ENCODE measurements around the gene MSH5. TPM values are rescaled to one million over a fixed set of nuclear protein-coding genes. Genes with fewer than 3 reads are reported as not detected.
"Not testable (repeated sequence)": the region's sequence is repeated elsewhere in the genome, so short reads cannot be mapped to it uniquely, and the experiment has no call there.

Gene MSH5
- total RNA-seq, 6 experiments from 2014 or later: 3.2 to 8.5 (median 4.3) TPM

- intact Hi-C loops (cut with DNase I): no loop called here
- peak in 1 of 3 donors; percentile 23 for DNase-seq
- Histone ChIP-seq H3K27ac (no peak overlapping the region), H3K27me3 (no peaks in the 10 kb centered on the region), H3K4me3 (no peak overlapping the region), H3K4me1 (no peaks in the 10 kb centered on the region), H3K36me3 (peaks cover 0 to 35% (median 17%) of the 10 kb centered on the region in 4 donors), H3K9me3 (no peaks in the 10 kb centered on the region)
- TF ChIP-seq POLR2A (IDR thresholded peaks at IDR 0.05) (no peak), CTCF (IDR thresholded peaks at IDR 0.05) (no peak)
- 95% methylated on average over 6 of the region's 11 CpGs for WGBS (ENCODE audit: insufficient coverage, low coverage, low lambda C conversion rate, missing lambda C conversion rate)
- peak in 1 of 4 donors; percentile 24 for ATAC-seq
Measured at GRCh38 chr6:31785475-31785874, 45.7 kb downstream of the MSH5 start.

- H3K27ac ChIP-seq: no peak overlapping the region
- no peaks in the 10 kb centered on the region for H3K27me3 ChIP-seq
- H3K9me3 ChIP-seq: no peaks in the 10 kb centered on the region
- peaks cover 0 to 17% (median 4%) of the 10 kb centered on the region in 4 donors for H3K4me1 ChIP-seq
- H3K4me3 ChIP-seq: no peak overlapping the region
- DNase-seq (peak in 1 of 3 donors; percentile 37), ATAC-seq (peak in 3 of 4 donors; percentile 22 to 26 (median 26))
- 54% methylated on average over 5 of the region's 12 CpGs for WGBS (ENCODE audit: insufficient coverage, low coverage, low lambda C conversion rate, missing lambda C conversion rate)
- TF ChIP-seq POLR2A (IDR thresholded peaks at IDR 0.05): no peak
- peak; percentile 36 to 58 (median 56) for TF ChIP-seq CTCF (IDR thresholded peaks at IDR 0.05)
- intact Hi-C loops (cut with DNase I): no loop called here
- H3K36me3 ChIP-seq: peaks cover 0 to 3% (median 0%) of the 10 kb centered on the region in 4 donors
Measured at GRCh38 chr6:31791324-31792089, 51.7 kb downstream of the MSH5 start.

GRCh38 chr6:31792090-31792374 lies 52.2 kb downstream of the MSH5 start:
- TF ChIP-seq POLR2A (IDR thresholded peaks at IDR 0.05) (no peak), CTCF (IDR thresholded peaks at IDR 0.05) (no peak)
- peaks cover 0 to 17% (median 4%) of the 10 kb centered on the region in 4 donors for H3K4me1 ChIP-seq
- intact Hi-C loops (cut with DNase I): no loop called here
- H3K4me3 ChIP-seq: no peak overlapping the region
- no peaks in the 10 kb centered on the region for H3K9me3 ChIP-seq
- no CpG with 5 or more reads among the region's 3 CpGs for WGBS (ENCODE audit: insufficient coverage, low coverage, low lambda C conversion rate, missing lambda C conversion rate)
- peak in 1 of 3 donors; percentile 16 for DNase-seq
- ATAC-seq: no peak
- peaks cover 0 to 3% (median 0%) of the 10 kb centered on the region in 4 donors for H3K36me3 ChIP-seq
- no peak overlapping the region for H3K27ac ChIP-seq
- H3K27me3 ChIP-seq: no peaks in the 10 kb centered on the region

GRCh38 chr6:31792761-31793171 lies 53.0 kb downstream of the MSH5 start:
- H3K27ac ChIP-seq: no peak overlapping the region
- ATAC-seq (no peak), DNase-seq (peak in 1 of 3 donors; percentile 27)
- H3K4me1 ChIP-seq: peaks cover 0 to 17% (median 4%) of the 10 kb centered on the region in 4 donors
- no peaks in the 10 kb centered on the region for H3K9me3 ChIP-seq
- TF ChIP-seq CTCF (IDR thresholded peaks at IDR 0.05): no peak
- TF ChIP-seq POLR2A (IDR thresholded peaks at IDR 0.05): no peak
- no peaks in the 10 kb centered on the region for H3K27me3 ChIP-seq
- intact Hi-C loops (cut with DNase I): no loop called here
- 84% methylated on average over 8 of the region's 12 CpGs for WGBS (ENCODE audit: insufficient coverage, low coverage, low lambda C conversion rate, missing lambda C conversion rate)
- no peak overlapping the region for H3K4me3 ChIP-seq
- H3K36me3 ChIP-seq: peaks cover 0 to 3% (median 0%) of the 10 kb centered on the region in 4 donors

- H3K36me3 ChIP-seq; H3K4me3 ChIP-seq; intact Hi-C loops (cut with DNase I); H3K27me3 ChIP-seq; H3K27ac ChIP-seq; H3K9me3 ChIP-seq; ATAC-seq: not testable (repeated sequence)
- H3K4me1 ChIP-seq: peaks cover 0 to 17% (median 4%) of the 10 kb centered on the region in 4 donors
- WGBS (ENCODE audit: insufficient coverage, low coverage, low lambda C conversion rate, missing lambda C conversion rate): 90% methylated on average over 6 of the region's 6 CpGs
- peak in 1 of 3 donors; percentile 7 for DNase-seq
Measured at GRCh38 chr6:31793927-31794245, 54.1 kb downstream of the MSH5 start.
